Measurements from ENCODE around the gene TBC1D16.

- TF ChIP-seq POLR2AphosphoS5 (IDR thresholded peaks at IDR 0.05; ENCODE audit: low read depth, low read length) (no peak), POLR2A (IDR thresholded peaks at IDR 0.05; ENCODE audit: low read depth, low read length) (no peak), TAF1 (IDR thresholded peaks at IDR 0.05; ENCODE audit: borderline replicate concordance, low read depth, low read length) (no peak)
Measured at GRCh38 chr17:80005360-80006338, 30.0 kb downstream of the TBC1D16 start.

Measured in GM12892 (cell line).